Chondrocyte (in vitro differentiated cells): Measurements from ENCODE around the gene KLHDC8B. TPM values are rescaled to one million over a fixed set of nuclear protein-coding genes. Genes with fewer than 3 reads are reported as not detected.

Experiments
- DNase-seq: peaks from one replicate; pipeline ENCODE4 v3.0.0; 2021; ENCODE audit warnings: mixed read lengths, low spot score
- H3K27ac Mint-ChIP-seq: one replicate; pipeline ENCODE4 v1.8.0; 2021; ENCODE audit warnings: mild to moderate bottlenecking, moderate library complexity, mixed read lengths; ENCODE audit not compliant: unreplicated experiment
- H3K27me3 Mint-ChIP-seq: 2 replicates; pipeline ENCODE4 v1.8.0; 2021; ENCODE audit warnings: low read depth, mixed read lengths
- H3K36me3 Mint-ChIP-seq: 2 replicates; pipeline ENCODE4 v1.8.0; 2021; ENCODE audit warnings: low read depth, mixed read lengths
- H3K4me1 Mint-ChIP-seq: 2 replicates; pipeline ENCODE4 v1.8.0; 2021; ENCODE audit warnings: low read depth, mild to moderate bottlenecking, mixed read lengths
- H3K4me3 Mint-ChIP-seq: one replicate; pipeline ENCODE4 v1.8.0; 2021; ENCODE audit warnings: mild to moderate bottlenecking, moderate library complexity, mixed read lengths; ENCODE audit not compliant: unreplicated experiment
- H3K9me3 Mint-ChIP-seq: 2 replicates; pipeline ENCODE4 v1.8.0; 2021; ENCODE audit warnings: low read depth, mixed read lengths
- total RNA-seq: library from RNA; stranded (reverse); gene quantifications from 3 replicates; pipeline ENCODE4 v1.2.1, GENCODE V29; 2021
- TF ChIP-seq, protein P1 (sequence below): fragments of 200-600 bp; sonication (generic); IDR thresholded peaks from 2 replicates; pipeline ENCODE4 v1.5.0; 2021; ENCODE audit warnings: antibody characterized with exemption, mild to moderate bottlenecking, moderate library complexity

Gene KLHDC8B
- total RNA-seq, 1 donor from 2014 or later, result 35.1 TPM

GRCh38 chr3:49140080-49140479, 31.3 kb upstream of the KLHDC8B start:
- peaks cover 2% of the 10 kb centered on the region for H3K27me3 Mint-ChIP-seq
- H3K4me1 Mint-ChIP-seq, result no peaks in the 10 kb centered on the region
- peaks cover 3% of the 10 kb centered on the region for H3K36me3 Mint-ChIP-seq
- no peak overlapping the region for H3K27ac Mint-ChIP-seq
- H3K9me3 Mint-ChIP-seq, result peaks cover 13% of the 10 kb centered on the region
- H3K4me3 Mint-ChIP-seq, result no peak overlapping the region
- TF ChIP-seq, protein P1, sequence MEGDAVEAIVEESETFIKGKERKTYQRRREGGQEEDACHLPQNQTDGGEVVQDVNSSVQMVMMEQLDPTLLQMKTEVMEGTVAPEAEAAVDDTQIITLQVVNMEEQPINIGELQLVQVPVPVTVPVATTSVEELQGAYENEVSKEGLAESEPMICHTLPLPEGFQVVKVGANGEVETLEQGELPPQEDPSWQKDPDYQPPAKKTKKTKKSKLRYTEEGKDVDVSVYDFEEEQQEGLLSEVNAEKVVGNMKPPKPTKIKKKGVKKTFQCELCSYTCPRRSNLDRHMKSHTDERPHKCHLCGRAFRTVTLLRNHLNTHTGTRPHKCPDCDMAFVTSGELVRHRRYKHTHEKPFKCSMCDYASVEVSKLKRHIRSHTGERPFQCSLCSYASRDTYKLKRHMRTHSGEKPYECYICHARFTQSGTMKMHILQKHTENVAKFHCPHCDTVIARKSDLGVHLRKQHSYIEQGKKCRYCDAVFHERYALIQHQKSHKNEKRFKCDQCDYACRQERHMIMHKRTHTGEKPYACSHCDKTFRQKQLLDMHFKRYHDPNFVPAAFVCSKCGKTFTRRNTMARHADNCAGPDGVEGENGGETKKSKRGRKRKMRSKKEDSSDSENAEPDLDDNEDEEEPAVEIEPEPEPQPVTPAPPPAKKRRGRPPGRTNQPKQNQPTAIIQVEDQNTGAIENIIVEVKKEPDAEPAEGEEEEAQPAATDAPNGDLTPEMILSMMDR, result no peak
- no peak for DNase-seq

DNA sequence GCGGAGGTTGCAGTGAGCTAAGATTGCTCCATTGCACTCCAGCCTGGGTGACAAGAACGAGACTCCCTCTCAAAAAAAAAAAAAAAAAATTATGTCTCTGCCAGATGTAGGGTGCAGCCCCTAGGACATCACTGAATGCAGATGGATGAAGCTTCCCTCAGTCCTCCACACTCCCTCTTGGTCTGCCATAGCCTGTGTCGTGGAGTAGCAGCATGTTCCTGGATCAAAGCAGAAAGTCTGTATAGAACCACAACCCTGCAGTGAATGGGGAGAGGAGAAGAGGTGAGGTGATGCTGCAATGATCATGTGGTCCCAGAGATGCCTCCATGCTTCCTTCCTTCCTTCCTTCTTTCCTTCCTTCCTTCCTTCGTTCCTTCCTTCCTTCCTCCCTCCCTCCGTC, 23.2 kb upstream of the KLHDC8B start:
- H3K4me3 Mint-ChIP-seq, result no peak overlapping the region
- H3K4me1 Mint-ChIP-seq, result no peaks in the 10 kb centered on the region
- DNase-seq, result no peak
- H3K36me3 Mint-ChIP-seq, result no peaks in the 10 kb centered on the region
- TF ChIP-seq, protein P1, result no peak
- no peaks in the 10 kb centered on the region for H3K9me3 Mint-ChIP-seq
- no peaks in the 10 kb centered on the region for H3K27me3 Mint-ChIP-seq
- no peak overlapping the region for H3K27ac Mint-ChIP-seq

DNA sequence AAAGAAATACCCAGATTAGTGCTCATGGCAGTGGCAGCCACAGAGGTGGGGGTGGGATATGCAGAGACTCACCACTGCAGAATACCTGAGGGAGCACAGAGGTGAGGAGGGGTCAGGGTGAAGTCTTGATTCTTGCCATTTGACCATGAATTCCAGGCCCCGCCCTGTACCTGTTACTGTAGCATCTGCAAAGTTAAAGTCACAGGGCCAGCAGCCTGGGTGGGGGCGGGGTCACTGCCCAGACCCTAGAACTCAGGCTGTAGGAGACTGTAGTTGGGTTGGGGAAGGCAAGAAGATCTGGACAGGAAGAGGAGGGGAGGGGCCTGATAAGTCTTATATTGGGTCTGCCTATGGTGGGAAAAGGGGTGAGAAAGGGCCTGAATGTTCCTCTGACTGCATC, 19.8 kb upstream of the KLHDC8B start:
- Mint-ChIP-seq H3K4me1 (no peaks in the 10 kb centered on the region), H3K27me3 (no peaks in the 10 kb centered on the region), H3K4me3 (no peak overlapping the region), H3K9me3 (no peaks in the 10 kb centered on the region), H3K27ac (no peak overlapping the region), H3K36me3 (no peaks in the 10 kb centered on the region)
- DNase-seq, result no peak
- TF ChIP-seq, protein P1, result no peak

GRCh38 chr3:49153349-49153912, 18.0 kb upstream of the KLHDC8B start:
- no peaks in the 10 kb centered on the region for H3K27me3 Mint-ChIP-seq
- DNase-seq, result no peak
- H3K9me3 Mint-ChIP-seq, result no peaks in the 10 kb centered on the region
- H3K4me3 Mint-ChIP-seq, result no peak overlapping the region
- no peaks in the 10 kb centered on the region for H3K36me3 Mint-ChIP-seq
- TF ChIP-seq, protein P1, result no peak
- no peak overlapping the region for H3K27ac Mint-ChIP-seq
- H3K4me1 Mint-ChIP-seq, result no peaks in the 10 kb centered on the region

DNA sequence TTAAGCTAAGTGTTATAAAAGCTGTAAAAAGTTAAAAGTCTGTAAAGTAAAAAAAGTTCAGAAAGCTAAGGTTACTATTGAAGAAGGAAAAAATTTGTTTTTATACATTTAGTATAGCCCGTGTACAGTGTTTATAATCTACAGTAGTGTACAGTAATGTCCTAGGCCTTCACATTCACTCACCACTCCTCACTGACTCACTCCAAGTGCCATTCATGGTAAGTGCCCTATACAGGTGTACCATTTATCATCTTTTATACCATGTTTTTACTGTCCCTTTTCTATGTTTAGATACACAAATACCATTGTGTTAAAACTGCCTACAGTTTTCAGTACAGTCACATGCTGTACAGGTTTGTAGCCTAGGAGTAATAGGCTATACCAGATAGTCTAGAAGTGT, 14.1 kb upstream of the KLHDC8B start:
- TF ChIP-seq, protein P1, result no peak
- Mint-ChIP-seq H3K9me3 (no peaks in the 10 kb centered on the region), H3K4me3 (no peak overlapping the region), H3K27me3 (no peaks in the 10 kb centered on the region), H3K4me1 (no peaks in the 10 kb centered on the region), H3K36me3 (no peaks in the 10 kb centered on the region), H3K27ac (no peak overlapping the region)
- no peak for DNase-seq
